ENCODE data around the gene GALNT11.

The GALNT11 gene

DNA sequence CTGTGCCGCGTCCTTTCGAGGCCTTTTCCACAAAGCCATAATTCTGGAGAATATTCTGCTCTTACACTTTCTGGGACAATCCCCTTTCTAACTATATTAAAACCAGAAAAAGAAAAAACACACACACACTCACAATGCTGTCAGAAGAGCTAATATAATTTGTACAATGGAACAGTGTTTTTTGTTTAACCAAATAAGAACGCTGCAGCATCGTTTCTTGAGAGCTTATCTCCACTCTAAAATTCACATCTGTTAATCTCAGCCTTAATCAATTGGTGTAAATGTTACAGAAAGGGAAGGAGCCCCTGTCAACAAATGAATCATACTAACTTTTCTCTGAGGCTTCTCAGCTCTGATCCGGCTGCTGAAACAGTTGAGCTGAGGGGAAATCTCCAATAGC, 123.9 kb downstream of the GALNT11 start:
- DNase-seq (ENCODE audit: low spot score): no peak

DNA sequence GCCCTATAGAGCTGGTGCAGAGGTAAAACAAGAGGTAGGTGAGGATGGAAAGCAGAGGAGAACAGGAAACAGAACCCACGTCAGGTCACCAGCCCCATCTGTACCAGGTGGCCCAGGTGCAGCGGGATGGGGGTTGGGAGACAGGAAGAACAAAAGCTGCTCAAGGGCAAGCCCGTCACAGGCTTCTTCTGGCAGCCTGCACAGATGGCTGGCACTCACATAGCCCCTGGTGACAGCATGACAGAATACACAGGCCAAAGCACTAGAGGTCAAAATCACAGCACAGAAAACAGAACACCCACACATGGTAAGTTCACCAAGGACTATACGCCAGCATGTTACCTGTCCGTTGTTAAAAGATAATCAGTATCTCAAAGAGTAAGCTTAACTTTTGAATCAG, 126.8 kb downstream of the GALNT11 start:
- no peak for DNase-seq (ENCODE audit: low spot score)

DNA sequence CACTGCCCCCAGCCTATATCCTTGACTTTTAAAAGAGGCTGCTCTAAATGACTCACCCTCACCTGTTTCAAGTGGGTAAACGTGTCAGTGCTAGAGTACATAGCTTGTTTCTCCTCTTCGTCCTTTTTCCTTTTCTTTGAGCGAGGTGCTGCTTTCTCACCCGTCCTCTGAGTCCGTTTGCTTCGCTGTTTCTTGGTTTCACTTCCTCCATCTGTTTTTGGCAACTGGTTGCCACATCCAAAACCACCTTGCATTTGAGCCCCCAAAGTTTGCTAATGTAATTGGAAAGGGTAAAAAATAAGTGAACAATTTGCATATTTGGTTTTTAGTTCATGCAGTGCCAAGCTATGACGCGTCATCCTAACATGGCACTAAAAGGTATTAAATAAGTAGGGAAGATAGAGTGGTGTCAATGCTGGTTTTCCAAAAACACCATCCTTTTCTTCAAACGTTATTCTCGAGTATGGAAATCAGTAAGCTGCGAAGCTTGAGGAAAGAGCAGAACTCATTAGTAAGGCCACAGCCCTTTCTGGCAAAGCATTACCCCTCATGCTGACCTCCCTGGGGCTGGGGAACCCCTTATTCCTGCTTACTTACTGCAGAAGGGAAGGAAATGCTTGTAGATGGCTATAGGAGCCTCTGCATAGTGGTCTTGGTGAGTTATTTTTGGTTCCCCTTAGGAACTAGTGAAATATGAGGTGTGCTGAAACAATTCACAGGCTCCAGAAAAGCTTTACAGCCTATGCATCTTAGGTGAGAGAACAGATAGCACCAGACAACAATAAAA, 133.5 kb downstream of the GALNT11 start:
- DNase-seq (ENCODE audit: low spot score): peak; percentile 5

DNA sequence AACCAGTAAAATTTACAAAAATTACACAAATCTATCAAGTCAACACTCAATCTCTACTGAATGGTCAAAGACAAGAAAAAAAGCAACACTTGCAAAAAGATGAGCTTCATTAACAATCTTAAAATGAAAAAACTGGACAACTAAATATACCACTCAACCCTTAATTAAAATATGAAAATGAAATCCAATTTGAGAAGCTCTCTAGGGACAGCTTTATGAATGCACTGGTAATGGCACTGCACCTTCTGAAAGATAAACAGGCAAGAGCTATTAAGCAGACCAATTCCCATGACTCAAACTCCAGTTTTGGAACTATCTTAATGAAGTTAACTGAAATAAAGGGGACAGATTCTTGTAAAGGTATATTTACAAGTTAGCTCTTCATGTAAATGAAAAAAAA, 135.7 kb downstream of the GALNT11 start:
- DNase-seq (ENCODE audit: low spot score): no peak

DNA sequence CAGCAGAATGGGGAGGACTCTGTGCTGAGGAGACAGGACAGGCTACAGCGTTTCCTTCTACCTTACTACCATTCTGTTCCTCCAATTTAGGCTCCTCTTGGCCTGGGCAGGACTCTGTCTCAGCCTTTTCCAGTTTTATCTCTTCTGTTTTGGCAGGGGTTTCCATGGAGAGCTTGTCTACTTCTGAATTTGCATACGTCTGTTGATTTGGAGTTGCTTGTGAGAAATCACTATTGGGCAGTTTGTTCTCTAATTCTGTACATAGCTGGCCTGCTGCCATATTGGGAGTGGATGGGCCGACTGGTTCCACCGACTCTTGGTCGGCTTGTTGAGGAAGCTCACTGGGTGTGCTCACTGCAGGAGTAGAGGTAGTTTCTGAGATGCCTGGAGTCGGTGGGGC, 136.8 kb downstream of the GALNT11 start:
- DNase-seq (ENCODE audit: low spot score): no peak
